GM21717 (cell line): ENCODE data around the gene INTS1.

Experiments used
- ATAC-seq: cut with Tn5 transposase; IDR thresholded peaks from one replicate; pipeline ENCODE4 v1.9.1; 2021; ENCODE audit warnings: mild to moderate bottlenecking, moderate library complexity; ENCODE audit not compliant: unreplicated experiment

INTS1 gene

DNA sequence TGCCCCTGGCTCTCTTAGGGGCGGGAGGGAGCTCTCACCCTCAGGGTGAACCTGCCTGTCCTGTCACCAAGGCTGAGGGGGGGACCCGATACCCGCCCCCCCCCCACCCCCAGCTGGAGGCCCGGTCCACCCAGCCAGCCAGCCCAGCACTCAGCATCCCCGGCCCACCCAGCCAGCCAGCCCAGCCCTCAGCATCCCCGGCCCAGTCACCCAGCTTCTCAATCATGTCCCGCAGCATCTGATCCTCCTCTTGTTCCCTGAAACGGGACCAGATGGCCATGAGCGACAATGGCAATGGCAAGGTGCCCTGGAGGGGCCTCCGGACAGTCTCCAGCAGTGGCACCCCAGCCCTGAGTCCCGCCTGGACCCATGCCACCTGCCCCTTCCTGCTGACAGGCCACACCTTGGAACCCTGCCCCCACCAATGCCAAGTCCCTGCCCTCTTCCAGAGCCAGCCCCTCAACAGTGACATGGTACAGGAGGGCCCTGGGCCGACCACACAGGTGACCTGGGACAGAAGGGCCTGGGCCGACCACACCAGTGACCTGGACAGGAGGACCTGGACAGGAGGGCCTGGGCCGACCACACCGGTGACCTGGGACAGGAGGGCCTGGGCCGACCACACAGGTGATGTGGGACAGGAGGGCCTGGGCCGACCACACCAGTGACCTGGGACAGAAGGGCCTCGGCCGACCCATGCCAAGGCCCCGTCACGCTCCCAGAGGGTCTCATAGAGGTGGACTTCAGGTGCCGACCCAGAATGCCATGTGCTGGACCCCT is 69.1 kb downstream of the INTS1 start:
- ATAC-seq = no peak

DNA sequence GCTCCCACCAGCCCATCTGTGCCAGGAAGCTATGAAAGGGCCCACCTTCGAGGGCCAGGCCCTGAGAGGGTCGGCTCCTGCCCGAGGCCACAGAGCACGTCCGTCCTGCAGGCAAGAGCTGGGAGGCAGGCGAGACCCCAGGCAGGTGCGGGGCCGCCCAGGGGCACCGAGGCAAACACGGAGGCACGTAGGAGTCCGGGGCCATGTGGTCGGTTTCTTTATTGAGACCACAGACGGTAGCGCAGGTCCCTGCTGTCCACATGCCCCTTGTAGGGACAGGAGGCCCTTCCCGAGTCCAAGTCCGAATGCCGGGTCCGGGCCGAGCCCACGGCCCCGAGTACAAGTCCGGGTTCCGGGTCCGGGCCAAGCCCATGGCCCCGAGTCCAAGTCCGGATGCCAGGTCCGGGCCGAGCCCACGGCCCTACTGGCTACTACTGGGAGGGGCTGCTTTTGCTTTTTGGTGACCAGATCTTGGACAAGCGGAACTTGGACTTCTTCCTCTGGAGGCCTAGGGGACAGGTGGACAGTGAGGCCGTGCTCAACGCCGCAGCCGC is 69.9 kb downstream of the INTS1 start:
- no peak for ATAC-seq

DNA sequence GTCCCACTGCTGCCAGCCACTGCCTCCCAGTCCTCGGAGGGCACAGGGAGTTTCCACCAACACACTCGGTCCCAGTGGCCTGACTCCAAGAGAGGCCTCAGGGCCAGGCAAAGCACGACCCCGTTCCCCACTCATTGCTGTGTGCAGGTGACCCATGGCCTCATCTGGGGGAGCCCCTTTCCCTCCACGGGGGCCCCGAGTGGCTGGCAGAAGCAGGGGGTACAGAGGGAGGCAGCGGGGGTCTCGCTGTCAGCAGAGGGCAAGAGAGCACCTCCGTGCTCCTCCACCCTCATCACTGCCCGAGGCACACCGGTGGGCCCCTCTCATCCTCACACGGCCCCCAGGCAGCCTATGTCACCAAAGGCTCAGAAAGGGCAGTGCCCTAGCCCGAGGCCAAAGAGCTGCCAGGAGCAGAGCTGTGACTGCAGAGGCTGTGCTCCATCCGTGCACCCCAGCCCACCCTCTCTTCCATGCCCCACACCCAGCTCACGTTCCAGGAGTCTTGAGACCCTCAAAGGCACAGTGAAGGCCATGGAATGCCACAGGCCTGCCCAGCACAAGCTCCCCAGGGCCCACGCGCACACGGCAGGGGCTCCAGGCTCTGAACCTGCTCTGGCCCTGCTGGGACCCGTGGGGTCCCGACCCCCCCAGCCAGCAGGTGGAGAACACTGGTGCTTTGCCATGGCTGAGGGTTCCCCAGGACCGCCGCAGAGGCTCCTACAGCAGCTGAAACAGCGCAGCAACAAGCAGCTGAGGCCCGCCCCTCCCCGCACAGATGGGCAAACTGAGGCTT is 70.9 kb downstream of the INTS1 start:
- ATAC-seq = no peak

DNA sequence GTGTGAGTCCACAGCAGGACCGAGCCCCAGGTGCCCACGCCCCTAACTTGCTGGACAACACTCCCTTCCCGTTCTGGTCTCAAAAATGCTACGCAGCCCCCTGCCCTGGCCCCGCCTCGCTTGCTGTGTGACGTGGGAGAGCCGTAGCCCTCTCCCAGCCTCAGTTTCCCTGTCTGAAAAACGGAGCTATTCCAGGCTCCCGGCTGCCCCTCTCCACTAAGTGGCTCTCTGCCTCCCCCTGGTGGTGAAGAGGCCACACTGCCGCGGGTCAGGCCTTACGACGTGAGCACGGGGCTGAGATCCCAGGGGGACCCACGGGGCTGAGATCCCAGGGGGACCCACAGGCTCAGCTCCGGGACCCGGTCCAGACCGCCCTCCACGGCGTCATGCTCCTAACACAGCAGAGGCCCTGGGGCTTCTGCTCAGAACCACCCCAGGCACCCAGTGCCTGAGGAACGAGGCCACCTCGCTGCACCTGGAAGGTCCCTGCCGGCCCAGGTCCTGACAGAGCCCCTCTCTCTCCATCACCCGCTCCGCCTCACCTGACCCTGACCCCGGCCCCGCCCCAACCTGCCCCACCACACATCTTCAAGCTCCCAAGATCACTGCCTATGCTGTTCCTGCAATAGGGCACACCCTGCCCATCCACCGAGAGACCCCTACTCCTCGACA is 71.6 kb downstream of the INTS1 start:
- no peak for ATAC-seq

DNA sequence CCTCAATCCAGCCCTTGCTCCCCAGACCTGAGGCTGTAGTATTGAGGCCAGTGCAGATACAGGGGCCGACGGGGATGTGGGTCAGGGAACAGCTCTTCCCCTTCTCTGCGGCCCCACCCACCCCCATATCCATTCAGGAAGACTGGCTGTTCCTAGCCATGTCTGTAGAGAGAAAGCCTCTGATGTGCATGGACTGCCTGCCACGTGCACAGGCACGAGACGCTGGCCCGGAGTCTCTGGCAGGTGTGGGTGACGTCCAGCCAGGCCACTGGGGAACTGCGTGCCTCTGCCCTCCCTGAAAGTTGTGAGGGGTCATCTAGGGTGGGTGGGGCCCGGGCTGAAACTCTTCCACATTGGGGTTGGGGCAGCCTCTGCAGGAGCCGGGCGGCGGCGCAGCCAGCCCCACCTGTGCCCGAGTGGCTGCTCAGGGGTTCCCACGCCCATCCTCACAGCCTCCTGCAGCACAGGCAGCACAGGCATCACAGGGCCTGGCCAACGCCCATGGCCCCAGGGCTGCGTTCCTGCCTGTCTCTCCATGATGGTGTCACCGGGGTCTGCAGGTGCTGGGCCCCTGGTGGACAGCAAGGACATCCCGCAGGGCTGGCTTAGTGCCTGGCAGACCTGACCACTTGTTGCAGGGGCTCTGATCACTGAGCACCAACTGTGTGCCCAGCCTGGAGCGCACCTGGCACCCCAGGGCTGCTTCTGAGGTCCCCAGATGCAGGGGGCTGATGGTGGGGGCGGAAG is 72.4 kb downstream of the INTS1 start:
- ATAC-seq = no peak

DNA sequence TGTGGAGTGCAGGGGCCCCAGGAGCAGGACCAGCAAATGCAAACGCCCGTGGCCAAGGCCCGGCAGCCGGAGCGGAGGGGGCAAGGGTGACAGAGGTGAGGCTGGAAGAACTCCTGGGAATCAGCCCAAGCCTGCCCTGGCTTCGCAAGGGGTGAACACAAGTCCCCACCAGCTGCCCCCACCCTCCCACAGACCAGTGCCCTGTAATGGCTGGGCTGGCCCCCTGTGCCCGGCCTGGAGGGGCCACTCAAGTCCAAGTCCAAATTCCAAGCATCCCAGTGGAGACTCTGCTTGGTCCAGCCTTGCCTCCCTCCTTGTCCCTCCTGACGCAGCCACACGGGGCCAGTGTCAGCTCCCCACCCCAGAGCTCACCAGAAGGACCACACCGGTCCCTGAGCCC is 73.0 kb downstream of the INTS1 start:
- ATAC-seq = no peak

DNA sequence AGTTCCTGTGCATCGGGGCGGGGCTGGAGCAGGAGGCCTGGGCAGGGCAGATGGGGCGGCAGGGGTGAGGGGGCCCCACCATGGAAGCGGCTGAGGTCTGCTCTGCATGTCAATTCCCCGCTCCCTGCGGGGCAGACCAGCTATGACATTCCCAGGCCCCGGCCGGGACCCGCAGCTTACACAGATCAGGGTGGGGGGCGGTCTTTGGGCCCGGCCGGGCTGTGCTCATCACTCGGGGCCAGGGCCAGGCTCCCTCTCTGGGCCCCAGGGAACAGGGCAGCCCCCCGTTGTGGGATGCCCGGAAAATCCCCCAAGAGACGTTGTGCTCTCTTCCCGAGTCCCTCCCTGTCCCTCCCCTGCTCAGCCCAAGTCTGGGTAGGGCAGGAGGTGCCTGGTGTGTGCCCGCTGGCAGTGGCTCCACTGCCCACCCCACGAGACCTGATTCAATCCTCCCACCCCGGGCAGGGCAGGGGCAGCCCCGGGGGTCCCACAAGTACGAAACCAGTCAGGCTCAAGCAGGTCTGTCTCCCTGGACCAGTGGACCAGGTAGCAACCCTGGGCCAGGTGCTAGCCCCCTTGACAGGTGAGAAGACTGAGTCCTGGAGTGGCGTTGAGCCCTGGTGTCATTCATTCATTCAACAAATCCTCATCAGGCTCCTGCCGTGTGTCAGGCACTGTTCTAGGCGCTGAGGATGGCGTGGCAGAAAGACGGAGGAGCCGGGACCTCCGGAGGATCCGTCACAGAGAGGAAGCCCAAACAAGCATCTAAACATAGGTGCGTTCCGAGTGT is 73.9 kb downstream of the INTS1 start:
- ATAC-seq = no peak

DNA sequence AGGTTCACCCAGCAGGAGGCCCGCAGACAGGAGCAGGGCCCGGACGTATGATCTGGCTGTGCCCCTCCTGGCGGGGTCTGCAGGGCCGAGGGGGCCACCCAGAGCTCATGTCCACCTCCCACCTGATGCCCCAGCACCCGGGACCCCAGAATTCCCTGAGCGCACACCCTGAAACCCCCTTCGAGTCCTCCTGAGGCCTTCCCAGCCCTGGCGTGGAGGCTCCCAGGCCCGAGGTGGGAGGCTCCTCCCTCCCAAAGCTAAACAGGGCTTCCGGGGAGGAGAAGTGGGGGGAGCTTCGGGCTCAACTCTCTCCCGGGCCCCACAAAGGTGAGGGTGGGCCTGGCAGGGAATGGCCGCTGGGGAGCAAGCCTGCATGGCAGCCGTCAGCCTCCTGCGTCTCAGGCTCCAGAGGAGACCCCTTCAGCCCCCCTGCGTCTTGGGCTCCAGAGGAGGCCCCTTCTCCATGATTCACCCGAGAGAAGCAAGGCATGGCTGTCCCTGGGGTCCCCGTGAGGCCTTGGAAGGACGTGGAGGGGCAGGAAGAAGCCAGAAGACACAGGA is 75.2 kb downstream of the INTS1 start:
- no peak for ATAC-seq

DNA sequence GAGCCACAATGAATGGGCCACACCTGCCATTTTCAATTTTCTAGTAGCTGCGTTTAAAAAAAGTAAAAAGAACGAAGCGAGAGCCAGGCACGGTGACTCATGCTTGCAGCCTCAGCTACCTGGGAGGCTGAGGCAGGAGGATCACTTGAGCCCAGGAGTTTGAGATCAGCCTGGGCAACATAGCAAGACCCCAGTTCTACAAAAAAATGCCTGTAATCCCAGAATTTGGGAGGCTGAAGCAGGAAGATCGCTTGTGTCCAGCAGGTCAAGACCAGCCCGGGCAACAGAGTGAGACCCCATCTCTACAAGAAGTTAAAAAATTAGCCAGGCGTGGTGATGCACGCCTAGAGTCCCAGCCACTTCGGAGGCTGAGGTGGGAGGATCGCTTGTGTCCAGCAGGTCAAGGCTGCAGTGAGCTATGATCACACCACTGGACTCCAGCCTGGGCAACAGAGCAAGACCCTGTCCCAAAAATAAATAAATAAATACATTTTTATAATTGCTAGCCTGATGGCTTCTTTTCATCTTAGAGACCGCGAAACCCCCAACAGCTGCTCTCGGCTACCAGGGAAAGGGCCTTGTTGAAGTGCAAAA is 77.0 kb downstream of the INTS1 start:
- ATAC-seq = no peak

DNA sequence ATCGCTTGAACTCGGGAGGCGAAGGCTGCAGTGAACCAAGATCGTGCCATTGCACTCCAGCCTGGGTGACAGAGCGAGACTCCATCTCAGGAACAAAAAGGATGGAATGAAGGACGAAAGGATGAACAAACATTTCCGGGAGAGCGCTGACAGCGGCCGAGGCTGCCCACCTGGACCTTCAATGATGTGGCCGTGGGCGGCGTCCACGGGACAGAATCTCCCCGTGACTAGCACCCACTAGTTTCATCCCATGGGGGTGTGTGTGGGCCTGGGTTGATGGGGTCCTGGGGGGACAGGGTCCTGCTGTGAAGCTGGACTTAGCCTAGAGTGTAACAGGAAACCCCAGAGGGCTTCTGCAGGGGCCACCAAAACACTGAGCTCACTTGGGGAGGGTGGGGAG is 77.7 kb downstream of the INTS1 start:
- ATAC-seq = no peak

DNA sequence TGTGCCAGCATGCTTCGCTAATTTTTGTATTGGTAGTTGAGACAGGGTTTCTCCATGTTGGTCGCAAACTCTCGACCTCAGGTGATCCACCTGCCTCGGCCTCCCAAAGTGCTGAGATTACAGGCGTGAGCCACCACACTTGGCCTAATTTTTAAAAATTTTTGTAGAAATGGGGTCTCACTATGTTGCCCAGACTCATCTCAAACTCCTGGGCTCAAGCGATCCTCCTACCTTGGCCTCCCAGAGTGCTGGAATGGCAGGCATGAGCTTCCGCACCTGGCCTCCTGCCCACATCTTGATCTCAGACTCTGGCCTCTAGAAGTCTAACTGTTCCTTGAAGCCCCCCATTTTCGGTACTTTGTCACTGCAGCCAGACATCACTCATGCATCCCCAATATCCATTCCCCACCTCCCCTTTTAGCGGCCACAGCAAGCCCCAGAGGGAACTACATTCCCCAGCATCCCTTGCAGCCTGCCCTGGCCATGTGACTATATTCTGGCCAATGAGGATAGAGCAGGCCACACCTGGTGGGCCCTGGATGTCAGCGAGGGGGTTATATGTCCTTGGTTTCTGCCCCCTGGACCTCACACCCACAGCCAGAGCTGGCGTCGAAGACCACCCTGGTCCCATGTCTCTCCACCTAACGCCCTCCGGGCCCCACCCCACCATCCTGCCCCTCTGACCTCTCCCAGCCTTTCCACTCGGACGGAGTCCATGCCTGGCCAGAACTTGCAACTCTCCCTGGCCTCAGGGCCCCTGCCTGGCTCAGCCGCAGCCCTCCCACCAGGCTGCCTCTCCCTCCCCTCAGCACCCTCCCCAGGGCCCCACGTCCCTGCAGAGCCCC is 78.7 kb downstream of the INTS1 start:
- no peak for ATAC-seq

DNA sequence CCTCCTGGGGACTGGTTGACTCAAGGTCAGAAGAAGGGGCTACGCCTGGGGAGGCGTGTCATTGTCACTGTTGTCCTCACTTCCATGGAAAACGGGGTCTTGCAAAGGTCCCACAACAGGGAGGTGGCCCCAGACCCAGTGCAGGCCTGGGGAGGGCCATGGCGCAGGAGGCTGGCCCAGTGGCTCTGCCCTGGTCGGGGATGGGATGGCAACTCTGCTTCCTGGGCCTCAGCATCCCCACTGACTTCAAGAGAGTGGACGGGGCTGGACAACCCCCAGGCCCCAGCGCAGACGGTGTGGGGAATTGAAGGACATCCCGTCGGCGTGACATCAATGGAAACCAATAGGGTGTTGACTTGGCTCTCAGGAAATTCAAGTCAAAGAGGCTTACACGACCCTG is 80.1 kb downstream of the INTS1 start:
- ATAC-seq = no peak

DNA sequence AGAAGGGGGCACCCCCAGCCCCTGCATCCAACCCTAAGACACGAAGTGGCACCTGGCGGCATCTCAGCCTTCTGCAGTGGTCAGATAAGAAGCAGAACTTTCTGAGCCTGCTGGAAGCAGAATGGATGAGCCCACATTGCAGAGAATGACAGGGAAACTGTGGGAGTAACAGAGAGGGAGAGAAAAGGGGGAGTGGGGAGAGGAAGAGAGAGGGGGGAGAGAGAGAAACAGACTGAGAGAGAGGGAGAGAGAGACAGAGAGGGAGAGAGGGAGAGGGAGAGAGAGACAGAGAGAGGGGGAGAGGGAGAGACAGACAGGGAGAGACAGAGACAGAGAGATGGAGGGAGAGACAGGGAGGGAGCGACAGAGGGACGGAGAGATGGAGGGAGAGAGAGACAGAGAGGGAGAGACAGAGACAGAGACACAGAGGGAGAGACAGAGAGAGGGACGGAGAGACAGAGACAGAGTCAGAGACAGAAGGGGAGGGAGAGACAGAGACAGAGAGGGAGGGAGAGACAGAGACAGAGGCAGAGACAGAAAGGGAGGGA is 80.9 kb downstream of the INTS1 start:
- no peak for ATAC-seq

DNA sequence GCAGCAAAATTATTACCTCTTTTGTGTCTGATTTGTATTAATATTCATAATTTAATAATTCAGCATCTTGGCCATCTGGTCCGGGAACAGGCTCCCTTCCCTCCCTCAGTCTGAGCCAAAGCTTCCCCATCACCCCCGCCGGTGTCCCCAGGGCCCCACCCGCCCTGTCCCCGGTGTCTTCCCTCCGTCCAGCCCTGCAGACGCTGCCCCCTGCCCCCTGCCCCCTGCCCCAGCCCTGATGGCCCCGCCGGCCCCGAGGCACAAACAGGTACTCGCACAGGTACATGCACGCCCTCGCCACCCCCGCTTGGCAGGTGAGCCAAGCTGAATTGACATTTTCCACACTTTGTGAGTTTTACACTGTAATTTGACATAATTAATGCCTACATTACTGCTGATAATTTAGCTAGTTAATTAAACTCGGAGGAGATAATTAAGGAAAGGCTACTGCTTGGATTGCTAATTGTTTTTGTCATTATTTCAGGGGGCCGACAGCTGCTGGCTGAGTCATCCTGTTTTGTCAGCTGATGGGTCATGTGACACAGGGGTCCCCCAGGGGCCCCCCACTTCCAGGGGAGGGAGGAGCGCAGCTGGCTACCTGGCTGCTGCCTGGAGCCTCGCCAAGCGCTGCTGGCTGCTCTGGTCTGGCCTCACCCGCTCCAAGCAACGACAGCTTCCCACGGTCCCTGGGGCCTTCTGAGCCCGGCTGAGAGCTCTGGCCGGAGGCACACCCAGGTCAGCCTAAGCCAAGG is 81.5 kb downstream of the INTS1 start:
- no peak for ATAC-seq

DNA sequence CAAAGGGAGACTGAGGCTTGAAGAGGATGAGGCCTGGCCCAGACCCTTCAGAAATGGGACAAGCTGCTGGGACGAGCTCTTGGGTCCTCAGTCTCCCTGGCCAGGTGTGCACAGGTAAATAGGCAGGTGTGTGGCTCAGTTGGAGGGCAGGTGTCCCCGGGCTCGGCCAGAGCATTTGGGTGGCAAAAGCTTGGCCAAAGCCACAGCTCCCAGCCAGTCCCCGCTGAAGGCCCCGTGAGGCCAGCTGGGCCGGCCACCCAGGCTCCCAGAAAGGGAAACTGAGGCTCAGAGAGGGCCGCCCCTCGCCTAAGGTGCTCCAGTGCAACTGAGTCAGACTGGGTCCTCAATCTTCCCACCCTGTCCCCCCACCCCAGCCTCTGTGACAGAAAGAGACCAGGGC is 82.2 kb downstream of the INTS1 start:
- ATAC-seq = no peak

DNA sequence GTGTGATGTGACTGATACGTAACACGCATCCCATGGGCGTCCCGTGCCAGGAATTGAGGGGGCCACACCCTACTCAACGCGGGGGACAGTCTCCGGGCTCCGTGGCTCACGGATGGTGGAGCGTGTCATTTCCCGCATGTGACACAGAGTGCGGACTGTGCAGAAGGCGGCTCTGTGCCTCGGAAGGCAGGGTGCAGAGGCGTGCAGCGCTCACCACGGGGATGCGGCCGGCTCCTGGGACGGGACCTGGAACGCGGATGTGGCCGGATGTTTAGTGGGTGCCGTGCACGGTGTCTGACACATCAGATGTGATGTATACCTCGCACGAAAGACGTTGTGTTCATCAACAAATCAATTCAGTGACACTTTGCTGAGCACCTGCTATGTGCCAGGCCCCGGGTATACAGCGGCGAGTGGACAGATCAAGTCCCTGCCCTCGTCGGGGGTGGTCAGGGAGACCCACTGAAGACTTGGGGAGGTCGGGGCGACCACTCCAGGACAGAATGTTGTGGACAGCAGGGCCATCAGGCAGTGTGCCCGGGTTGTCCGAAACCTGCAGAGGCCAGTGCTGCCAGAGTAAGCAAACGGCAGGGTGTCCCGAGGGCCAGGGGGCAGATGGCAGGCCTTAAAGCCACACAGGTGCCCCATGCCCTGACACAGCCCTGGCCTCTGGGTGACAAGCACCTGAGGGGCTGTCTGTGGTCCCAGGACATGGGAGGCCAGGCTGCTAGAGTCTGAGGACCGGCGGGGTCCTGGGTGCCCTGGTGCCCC is 83.0 kb downstream of the INTS1 start:
- ATAC-seq = no peak
